HepG2 (cell line): Measurements from ENCODE around the gene ANLN. TPM values are rescaled to one million over a fixed set of nuclear protein-coding genes. Genes with fewer than 3 reads are reported as not detected.

Experiments used
- BCL6 ChIP-seq: IDR thresholded peaks from 2 replicates; pipeline ENCODE4 v1.6.1; 2016; ENCODE audit warnings: missing genetic modification reagents, missing compliant biosample characterization
- CCDC6 ChIP-seq: sonication (generic); formaldehyde crosslinking; IDR thresholded peaks from 2 replicates; pipeline ENCODE4 v1.8.1; 2022; ENCODE audit warnings: mild to moderate bottlenecking, missing genetic modification reagents, moderate library complexity
- CENPT ChIP-seq: sonication (generic); formaldehyde crosslinking; IDR thresholded peaks from 2 replicates; pipeline ENCODE4 v1.8.0; 2022; ENCODE audit warnings: low read depth, mild to moderate bottlenecking, moderate library complexity, missing genetic modification reagents
- IKZF5 ChIP-seq: IDR thresholded peaks from 2 replicates; pipeline ENCODE4 v1.6.1; 2018; ENCODE audit warnings: missing genetic modification reagents, mild to moderate bottlenecking, missing compliant biosample characterization
- KLF11 ChIP-seq: IDR thresholded peaks from 2 replicates; pipeline ENCODE4 v1.6.1; 2016; ENCODE audit warnings: missing compliant biosample characterization
- KLF13 ChIP-seq: sonication (generic); formaldehyde crosslinking; IDR thresholded peaks from 2 replicates; pipeline ENCODE4 v1.4.0; 2020; ENCODE audit warnings: mild to moderate bottlenecking, missing genetic modification reagents
- MTA3 ChIP-seq: sonication (generic); formaldehyde crosslinking; IDR thresholded peaks from 2 replicates; pipeline ENCODE4 v1.4.0; 2020; ENCODE audit warnings: missing genetic modification reagents
- PPARG ChIP-seq: conservative IDR thresholded peaks from 2 replicates; pipeline ENCODE4 v1.6.1; 2016; ENCODE audit warnings: missing biosample characterization, missing genetic modification reagents
- SP5 ChIP-seq: IDR thresholded peaks from 2 replicates; pipeline ENCODE4 v1.6.1; 2016; ENCODE audit warnings: low read depth, borderline replicate concordance
- TBX3 ChIP-seq: fragments of 450-650 bp; IDR thresholded peaks from 2 replicates; pipeline ENCODE4 v1.6.1; 2017; ENCODE audit warnings: antibody characterized with exemption, mild to moderate bottlenecking, inconsistent platforms, borderline replicate concordance
- ZFY ChIP-seq: sonication (generic); formaldehyde crosslinking; IDR thresholded peaks from 2 replicates; pipeline ENCODE4 v1.4.0; 2020; ENCODE audit warnings: missing genetic modification reagents
- ZNF12 ChIP-seq: sonication (generic); formaldehyde crosslinking; IDR thresholded peaks from 2 replicates; pipeline ENCODE4 v1.5.0; 2020; ENCODE audit warnings: missing genetic modification reagents
- ZNF121 ChIP-seq: sonication (generic); formaldehyde crosslinking; IDR thresholded peaks from 2 replicates; pipeline ENCODE4 v1.5.0; 2020; ENCODE audit warnings: mild to moderate bottlenecking, missing genetic modification reagents
- ZNF235 ChIP-seq: sonication (generic); formaldehyde crosslinking; IDR thresholded peaks from 2 replicates; pipeline ENCODE4 v1.8.1; 2023; ENCODE audit warnings: mild to moderate bottlenecking, missing genetic modification reagents, borderline replicate concordance
- polyA plus RNA-seq, 8 experiments: library from polyadenylated mRNA; depleted of rRNA in 3 of 8; stranded (reverse) in 7 of 8; unstranded in 1 of 8; fragments of >200 nt; fragmentation: Illumina TruSeq in 4 of 8; extraction: Trizol in 4 of 8; gene quantifications; 2 replicates each; pipeline versions ENCODE4 v1.2.1 to v1.2.3, GENCODE V29; 2011 to 2016; ENCODE audit warnings: low read depth in 4 of 8, missing spikeins in 1 of 8, mixed read lengths in 1 of 8; ENCODE audit not compliant: insufficient read depth in 1 of 8
- total RNA-seq, 5 experiments: library from RNA; depleted of rRNA; stranded (reverse); fragments of >200 nt; fragmentation: Illumina TruSeq; extraction: Trizol; gene quantifications; 2 replicates each; pipeline ENCODE4 v1.2.3, GENCODE V29; 2016; ENCODE audit warnings: low read depth in 1 of 5
- TF ChIP-seq, protein P1 (sequence below): sonication (generic); formaldehyde crosslinking; IDR thresholded peaks from 2 replicates; pipeline ENCODE4 v1.9.0; 2021; ENCODE audit warnings: mild to moderate bottlenecking, missing genetic modification reagents
- TF ChIP-seq, protein P2 (sequence below): sonication (generic); formaldehyde crosslinking; IDR thresholded peaks from 2 replicates; pipeline ENCODE4 v1.9.0; 2021; ENCODE audit warnings: missing genetic modification reagents, mild to moderate bottlenecking, borderline replicate concordance
- TF ChIP-seq, protein P3 (sequence below): sonication (generic); formaldehyde crosslinking; IDR thresholded peaks from 2 replicates; pipeline ENCODE4 v1.4.0; 2020; ENCODE audit warnings: missing genetic modification reagents

The ANLN gene
- total and polyA plus RNA-seq, 2 of the 13 experiments (the other 11 are each of a cell fraction or from before 2014, with no cell fraction given): 20.0 to 72.0 TPM

DNA sequence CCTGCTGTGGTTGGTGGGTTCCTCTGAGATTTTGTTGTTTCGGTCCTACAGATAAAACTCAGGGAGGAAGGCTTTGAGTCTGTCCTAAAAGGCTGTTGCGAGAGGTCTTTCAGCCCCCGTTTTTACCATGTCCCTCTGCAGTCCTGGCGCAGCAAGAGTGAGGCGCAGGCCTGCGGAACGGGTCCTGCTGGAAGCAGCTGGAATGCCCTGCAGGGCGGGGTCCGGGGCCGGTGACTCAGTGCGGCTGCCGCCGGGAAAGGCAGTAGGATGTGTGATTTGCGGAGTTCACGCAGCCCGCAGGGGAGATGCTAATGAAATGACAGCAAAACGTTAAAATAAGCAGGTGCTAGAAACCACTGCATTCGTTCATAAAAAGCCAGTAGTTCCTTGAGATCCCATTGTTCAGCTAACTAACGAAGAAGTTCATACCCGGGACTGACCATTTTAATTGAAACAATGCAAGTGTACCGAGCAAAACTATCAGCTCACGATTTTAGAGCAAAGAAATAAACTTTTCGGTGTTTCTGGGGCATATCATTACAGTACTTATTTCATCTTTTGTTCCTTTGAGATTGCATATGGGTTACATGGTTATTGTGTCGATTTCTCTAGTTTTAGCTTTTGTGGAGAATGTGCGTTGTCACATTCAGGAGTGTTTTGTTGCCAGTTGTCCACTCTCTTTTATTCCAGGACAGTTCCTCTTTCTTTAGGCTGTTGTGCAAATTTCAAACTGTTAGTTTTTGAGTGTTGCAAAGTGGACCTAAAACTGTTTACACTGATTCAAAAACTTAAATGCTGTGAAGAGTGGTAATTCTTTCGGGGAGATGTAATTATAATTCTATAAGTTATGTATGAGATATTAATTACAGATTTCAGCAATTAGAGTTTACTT lies 783 bp downstream of the ANLN start (continued):
- TF ChIP-seq IKZF5 (CRISPR knock-in tag) (no peak), CCDC6 (no peak), ZNF12 (CRISPR knock-in tag) (0 out of 2 replicates have a peak, but pooled peaks have one; percentile 25), ZNF121 (CRISPR knock-in tag) (no peak), ZNF235 (CRISPR knock-in tag) (no peak), TBX3 (no peak), MTA3 (CRISPR knock-in tag) (no peak), KLF11 (CRISPR knock-in tag) (no peak), KLF13 (CRISPR knock-in tag) (no peak), BCL6 (CRISPR knock-in tag) (no peak; the same call in 1 of the 2 replicates), CENPT (CRISPR knock-in tag) (no peak), PPARG (CRISPR knock-in tag) (no peak), SP5 (CRISPR knock-in tag) (peak; percentile 58; the same call in 1 of the 2 replicates), ZFY (peak; percentile 97)
- TF ChIP-seq, protein P1, sequence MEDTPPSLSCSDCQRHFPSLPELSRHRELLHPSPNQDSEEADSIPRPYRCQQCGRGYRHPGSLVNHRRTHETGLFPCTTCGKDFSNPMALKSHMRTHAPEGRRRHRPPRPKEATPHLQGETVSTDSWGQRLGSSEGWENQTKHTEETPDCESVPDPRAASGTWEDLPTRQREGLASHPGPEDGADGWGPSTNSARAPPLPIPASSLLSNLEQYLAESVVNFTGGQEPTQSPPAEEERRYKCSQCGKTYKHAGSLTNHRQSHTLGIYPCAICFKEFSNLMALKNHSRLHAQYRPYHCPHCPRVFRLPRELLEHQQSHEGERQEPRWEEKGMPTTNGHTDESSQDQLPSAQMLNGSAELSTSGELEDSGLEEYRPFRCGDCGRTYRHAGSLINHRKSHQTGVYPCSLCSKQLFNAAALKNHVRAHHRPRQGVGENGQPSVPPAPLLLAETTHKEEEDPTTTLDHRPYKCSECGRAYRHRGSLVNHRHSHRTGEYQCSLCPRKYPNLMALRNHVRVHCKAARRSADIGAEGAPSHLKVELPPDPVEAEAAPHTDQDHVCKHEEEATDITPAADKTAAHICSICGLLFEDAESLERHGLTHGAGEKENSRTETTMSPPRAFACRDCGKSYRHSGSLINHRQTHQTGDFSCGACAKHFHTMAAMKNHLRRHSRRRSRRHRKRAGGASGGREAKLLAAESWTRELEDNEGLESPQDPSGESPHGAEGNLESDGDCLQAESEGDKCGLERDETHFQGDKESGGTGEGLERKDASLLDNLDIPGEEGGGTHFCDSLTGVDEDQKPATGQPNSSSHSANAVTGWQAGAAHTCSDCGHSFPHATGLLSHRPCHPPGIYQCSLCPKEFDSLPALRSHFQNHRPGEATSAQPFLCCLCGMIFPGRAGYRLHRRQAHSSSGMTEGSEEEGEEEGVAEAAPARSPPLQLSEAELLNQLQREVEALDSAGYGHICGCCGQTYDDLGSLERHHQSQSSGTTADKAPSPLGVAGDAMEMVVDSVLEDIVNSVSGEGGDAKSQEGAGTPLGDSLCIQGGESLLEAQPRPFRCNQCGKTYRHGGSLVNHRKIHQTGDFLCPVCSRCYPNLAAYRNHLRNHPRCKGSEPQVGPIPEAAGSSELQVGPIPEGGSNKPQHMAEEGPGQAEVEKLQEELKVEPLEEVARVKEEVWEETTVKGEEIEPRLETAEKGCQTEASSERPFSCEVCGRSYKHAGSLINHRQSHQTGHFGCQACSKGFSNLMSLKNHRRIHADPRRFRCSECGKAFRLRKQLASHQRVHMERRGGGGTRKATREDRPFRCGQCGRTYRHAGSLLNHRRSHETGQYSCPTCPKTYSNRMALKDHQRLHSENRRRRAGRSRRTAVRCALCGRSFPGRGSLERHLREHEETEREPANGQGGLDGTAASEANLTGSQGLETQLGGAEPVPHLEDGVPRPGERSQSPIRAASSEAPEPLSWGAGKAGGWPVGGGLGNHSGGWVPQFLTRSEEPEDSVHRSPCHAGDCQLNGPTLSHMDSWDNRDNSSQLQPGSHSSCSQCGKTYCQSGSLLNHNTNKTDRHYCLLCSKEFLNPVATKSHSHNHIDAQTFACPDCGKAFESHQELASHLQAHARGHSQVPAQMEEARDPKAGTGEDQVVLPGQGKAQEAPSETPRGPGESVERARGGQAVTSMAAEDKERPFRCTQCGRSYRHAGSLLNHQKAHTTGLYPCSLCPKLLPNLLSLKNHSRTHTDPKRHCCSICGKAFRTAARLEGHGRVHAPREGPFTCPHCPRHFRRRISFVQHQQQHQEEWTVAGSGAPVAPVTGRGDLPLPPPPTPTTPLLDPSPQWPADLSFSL (CRISPR knock-in tag): no peak
- TF ChIP-seq, protein P2, sequence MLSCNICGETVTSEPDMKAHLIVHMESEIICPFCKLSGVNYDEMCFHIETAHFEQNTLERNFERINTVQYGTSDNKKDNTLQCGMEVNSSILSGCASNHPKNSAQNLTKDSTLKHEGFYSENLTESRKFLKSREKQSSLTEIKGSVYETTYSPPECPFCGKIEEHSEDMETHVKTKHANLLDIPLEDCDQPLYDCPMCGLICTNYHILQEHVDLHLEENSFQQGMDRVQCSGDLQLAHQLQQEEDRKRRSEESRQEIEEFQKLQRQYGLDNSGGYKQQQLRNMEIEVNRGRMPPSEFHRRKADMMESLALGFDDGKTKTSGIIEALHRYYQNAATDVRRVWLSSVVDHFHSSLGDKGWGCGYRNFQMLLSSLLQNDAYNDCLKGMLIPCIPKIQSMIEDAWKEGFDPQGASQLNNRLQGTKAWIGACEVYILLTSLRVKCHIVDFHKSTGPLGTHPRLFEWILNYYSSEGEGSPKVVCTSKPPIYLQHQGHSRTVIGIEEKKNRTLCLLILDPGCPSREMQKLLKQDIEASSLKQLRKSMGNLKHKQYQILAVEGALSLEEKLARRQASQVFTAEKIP (CRISPR knock-in tag): no peak
- TF ChIP-seq, protein P3, sequence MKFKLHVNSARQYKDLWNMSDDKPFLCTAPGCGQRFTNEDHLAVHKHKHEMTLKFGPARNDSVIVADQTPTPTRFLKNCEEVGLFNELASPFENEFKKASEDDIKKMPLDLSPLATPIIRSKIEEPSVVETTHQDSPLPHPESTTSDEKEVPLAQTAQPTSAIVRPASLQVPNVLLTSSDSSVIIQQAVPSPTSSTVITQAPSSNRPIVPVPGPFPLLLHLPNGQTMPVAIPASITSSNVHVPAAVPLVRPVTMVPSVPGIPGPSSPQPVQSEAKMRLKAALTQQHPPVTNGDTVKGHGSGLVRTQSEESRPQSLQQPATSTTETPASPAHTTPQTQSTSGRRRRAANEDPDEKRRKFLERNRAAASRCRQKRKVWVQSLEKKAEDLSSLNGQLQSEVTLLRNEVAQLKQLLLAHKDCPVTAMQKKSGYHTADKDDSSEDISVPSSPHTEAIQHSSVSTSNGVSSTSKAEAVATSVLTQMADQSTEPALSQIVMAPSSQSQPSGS (CRISPR knock-in tag): no peak
